ENCODE results near the gene KIDINS220.

- TF ChIP-seq CTCF (conservative IDR thresholded peaks at IDR 0.05 in 1 of 2, IDR thresholded peaks at IDR 0.05 in 1 of 2; ENCODE audit: extremely low read depth in 1 of 2, insufficient read depth in 1 of 2, low read depth in 1 of 2, low read length in 2 of 2) (no peak), EZH2 (IDR thresholded peaks at IDR 0.05; ENCODE audit: borderline replicate concordance, low read length) (no peak)
These were observed 48.7 kb upstream of the KIDINS220 start for GRCh38 chr2:8886202-8886518.
